Activated CD4-positive, CD25-positive, alpha-beta regulatory T cell treated with anti-CD3 and anti-CD28 coated beads, Interleukin-2, amount 50 U/mL, for 16 hours (primary cell): ENCODE data around the gene KIF3A.
"Not testable (repeated sequence)": the region's sequence is repeated elsewhere in the genome, so short reads cannot be mapped to it uniquely, and the experiment has no call there.

Source experiments
- DNase-seq: peaks from one replicate; pipeline ENCODE4 v3.0.0-alpha.2; 2020; ENCODE audit warnings: low read depth, low spot score

Gene KIF3A

DNA sequence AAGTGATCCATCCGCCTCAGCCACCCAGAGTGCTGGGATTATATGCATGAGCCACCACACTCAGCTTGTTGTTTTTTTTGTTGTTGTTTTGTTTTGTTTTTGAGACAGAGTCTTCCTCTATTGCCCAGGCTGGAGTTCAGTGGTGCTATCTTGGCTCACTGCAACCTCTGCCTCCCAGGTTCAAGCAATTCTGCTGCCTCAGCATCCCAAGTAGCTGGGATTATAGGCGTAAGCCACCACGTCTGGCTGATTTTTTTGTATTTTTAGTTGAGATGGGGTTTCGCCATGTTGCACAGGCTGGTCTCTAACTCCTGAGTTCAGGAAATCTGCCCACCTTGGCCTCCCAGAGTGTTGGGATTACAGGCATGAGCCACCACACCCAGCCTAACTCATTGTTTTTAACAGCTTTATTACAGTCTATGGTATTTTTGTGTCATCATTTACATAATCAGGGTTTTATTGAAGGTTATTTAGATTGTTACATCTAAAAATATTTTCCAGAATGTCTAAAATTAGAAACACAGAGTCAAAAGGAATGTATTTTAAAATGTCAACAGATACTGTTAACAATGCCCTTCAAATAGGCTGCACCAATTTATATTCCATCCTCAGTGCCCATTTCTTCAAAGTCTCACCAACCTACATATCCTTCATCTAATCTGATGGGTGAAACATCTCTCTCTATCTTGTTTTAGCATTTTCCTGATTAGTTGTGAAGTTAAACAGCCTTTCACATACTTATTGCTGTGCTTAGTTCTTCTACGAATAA, 18.6 kb downstream of the KIF3A start:
- no peak for DNase-seq

DNA sequence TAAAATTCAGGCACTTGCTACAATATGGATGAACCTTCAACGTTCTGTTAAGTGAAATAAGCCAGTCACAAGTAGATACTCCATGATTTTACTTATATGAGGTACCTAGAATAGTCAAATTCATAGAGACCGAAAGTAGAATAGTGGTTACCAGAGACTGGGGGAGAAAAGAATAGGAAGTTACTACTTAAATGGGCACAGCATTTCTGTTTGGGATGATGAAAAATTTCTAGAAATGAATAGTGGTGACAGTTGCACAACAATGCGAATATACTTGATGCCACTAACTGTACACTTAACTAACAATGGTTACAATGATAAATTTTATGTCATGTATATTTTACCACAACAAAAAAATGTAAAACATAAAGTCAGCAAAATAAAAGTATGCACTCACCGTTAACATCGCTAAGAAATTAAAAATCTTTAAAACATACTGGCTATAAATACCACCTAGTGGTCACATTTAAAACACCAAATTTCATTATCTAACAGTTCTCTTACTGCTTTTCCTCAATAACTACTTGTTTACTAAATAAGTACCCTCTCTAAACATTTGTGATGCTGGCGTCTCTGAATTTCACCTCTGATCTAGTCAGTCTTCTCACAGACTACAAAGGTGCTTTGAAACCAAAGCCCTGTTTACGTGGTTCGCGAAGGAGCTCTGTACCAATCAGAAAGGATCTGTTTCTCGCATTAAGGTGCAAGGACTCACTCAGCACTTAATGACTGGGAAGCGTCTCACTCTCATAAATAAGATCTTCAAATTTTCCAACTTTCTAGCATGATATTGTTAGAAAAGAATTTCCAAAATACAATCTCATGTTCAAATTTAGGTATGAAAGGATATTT, 22.7 kb downstream of the KIF3A start:
- no peak for DNase-seq

DNA sequence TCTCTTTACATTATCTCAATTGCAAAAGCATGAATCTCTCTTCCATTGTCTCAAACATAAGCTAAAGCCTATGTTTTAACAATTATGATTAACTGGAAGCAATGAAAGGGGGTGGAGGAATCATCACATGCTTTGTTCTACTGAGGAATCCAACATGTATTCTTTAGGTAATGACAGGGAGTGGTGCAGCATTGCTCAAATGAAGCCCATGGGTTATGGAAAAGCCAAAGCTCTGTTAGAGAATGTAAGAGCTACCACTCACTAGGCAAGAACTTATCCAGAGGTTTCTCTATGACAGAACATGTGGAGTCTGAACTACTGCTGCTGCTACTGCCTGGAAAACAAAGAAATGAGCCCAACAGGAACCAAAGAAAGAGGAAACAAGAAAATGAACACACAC, 28.7 kb downstream of the KIF3A start:
- DNase-seq = no peak

DNA sequence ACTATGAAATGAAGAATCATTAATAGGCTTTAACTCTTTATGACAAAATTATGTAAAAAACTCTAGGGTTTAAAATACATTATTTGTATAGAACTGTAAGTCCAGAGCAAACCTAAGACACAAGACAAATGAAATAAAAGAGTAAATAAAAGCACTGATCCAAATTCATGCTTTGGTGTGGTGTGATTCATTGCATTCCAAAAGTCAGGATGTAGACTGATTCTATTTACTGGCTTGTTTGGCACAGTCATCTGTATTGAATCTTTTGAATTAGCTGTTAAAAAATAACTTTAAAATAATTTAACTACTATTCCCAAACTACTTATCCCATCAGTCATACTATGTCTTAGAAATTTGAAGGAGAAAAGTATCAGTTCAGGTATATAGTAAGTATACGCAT, 32.5 kb downstream of the KIF3A start:
- DNase-seq = no peak

DNA sequence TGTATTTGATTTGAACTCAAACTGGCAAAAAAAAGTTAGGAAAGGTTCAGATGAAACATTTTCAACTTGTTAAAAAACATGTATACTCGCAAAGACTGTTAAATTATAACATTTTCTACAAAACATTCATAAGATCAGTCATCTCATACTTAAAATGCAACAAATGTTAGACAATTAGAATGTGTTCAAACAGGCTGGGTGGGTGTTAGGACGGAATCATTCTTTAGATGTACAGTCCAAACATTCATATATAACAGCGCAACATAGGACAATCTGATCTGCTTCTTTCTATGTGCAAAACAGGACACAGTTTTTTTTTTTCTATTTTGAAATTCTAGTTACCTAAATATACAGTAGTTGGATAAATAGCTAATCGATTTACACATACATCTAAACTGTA, 41.4 kb downstream of the KIF3A start:
- no peak for DNase-seq

DNA sequence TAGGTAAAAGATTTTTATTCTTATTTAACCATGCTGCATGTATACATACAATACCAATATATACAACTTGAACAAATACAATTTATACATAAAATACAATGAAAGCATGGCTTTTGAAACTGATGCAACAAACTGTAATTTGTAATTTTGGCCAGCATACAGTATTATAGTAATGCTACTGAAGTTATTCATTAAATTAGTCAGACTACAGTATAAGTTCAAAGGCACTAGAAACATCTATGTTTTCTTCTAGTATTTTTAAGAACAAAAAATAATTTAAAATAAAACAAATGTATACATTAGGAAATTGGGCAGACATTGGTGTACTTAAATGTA, 44.7 kb downstream of the KIF3A start:
- DNase-seq = no peak

DNA sequence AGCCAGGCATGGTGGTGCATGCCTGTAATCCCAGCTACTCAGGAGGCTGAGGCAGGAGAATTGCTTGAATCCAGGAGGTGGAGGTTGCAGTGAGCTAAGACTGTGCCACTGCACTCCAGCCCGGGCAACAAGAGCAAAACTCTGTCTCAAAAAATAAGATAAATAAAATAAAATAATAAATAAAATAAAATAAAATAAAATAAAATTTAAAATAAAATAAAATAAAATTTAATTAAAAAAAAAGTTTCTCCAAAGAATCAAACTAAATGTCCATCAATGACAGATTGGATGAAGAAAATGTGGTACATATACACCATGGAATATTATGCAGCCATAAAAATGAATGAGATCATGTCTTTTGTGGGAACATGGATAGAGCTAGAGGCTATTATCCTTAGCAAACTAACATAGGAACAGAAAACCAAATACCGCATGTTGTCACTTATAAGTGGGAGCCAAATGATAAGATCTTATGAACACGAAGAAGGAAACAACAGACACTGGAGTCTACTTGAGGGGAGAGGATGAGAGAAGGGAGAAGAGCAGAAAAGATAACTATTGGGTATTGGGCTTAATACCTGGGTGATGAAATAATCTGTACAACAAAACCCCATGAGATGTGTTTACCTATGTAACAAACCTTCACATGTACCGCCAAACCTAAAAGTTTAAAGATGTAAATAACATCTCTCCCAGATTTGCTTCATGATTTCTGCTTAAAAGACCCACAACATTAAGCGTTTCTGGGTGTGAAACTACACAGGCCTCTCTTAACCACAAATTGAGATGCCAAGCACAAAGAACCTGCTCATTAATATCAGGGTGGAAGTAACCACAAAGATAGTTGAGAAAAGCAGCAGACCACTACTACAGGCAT, 45.4 kb downstream of the KIF3A start:
- DNase-seq = not testable (repeated sequence)

DNA sequence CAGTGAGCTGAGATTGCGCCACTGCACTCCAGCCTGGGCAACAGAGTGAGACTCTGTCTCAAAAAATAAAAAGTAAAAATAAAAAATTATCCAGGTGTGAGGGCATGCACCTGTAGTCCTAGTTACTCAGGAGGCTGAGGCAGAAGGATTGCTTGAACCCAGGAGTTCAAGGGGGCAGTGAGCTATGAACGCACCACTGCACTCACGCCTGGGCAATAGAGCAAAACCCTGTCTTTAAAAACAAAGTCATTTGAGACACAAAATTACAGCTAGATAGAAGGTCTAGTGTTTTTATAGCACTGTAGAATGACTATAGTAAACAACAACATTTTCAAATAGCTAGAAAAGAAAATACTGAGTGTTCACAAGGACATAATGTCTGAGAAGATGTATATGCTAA, 47.2 kb downstream of the KIF3A start:
- DNase-seq = no peak

DNA sequence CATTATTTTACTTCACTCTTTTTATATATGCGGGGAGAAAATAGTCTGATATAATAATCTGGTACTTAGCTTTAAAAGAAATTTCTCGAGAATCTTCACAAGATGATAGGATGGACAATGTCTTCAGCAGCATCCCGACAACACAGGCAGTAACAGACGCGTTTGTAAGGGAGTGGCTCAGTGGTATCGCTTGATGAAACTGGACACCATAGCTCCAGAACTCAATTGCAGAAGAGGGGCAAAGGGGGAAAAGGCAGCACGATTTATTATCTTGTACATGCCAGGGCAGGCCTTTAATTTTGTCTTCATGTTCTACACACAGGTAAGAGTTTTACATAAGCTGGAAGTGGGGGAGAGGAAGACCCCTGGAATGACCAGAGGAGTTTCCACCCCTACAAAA, 47.8 kb downstream of the KIF3A start:
- no peak for DNase-seq

DNA sequence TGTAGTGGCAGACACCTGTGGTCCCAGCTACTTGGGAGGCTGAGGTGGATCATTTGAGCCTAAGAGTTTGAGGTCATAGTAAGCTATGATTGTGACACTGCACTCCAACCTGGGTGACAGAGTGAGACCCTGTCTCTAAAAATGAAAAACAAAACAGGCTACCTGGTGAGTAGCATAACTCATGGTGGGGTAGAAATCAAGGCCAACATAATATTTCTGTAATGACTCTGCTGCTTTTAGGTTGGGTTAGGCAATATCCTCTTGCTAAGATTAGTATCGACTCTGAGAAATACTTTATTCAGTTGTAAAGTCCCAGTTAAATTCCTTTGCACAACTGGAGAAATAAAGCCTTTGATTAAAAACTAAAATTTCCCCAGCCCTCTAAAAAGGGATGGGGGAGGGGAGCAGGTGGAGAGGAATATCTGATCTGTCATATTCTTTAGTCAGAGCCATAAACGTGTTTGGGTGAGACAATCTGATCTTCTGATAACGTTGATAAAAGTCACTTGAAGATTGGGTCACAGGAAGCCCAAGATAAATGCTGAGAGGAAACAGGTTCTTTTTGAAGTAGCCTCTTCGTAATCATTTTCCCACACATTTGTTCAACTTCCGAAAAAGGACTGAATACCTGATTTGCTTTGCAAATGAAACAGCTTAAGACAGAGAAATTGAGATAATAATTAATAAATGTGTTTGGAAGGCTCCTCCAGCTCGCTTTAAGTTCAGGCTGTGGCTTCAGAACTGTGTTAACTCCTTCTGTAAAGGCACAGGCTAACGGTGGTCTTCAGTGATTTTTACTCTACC, 48.6 kb downstream of the KIF3A start:
- DNase-seq = no peak

DNA sequence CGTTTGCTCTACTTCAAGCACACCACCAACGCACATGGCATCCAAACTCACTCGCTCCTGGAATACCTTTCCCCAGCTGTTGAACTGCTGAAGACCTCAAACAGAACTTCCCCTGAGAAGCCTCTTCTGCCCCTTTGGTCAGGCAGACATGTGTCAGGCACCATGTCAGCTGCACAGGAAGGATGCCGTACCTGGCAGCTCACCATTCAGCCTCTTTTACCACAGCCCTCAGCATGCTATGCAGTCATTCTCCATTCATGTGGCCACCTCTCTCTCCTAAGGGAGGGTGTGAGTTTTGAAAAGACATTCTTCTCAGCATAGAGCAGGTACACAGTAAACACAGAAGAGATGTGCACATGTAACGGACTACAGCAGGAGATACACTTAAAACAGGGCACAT, 49.4 kb downstream of the KIF3A start:
- DNase-seq = no peak

DNA sequence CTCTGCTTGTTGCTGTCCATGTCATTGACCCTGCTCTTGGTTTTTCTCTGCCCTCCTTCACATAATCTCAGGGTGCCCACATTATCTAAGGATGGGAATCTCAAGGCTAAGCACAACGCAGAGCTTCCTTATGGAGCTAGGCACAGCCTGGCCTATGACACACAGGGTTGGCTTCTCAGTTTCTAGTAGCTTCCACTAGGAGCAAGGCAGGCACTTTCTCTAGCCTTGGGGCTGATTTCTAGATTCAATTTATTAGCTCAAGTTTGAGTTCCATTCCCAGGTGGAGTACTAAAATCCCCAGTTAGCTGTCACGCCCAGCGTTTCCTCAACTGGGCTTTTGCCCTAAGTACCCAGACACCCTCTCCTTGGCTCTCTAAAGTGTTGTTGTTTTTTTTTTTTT, 51.2 kb downstream of the KIF3A start:
- no peak for DNase-seq

DNA sequence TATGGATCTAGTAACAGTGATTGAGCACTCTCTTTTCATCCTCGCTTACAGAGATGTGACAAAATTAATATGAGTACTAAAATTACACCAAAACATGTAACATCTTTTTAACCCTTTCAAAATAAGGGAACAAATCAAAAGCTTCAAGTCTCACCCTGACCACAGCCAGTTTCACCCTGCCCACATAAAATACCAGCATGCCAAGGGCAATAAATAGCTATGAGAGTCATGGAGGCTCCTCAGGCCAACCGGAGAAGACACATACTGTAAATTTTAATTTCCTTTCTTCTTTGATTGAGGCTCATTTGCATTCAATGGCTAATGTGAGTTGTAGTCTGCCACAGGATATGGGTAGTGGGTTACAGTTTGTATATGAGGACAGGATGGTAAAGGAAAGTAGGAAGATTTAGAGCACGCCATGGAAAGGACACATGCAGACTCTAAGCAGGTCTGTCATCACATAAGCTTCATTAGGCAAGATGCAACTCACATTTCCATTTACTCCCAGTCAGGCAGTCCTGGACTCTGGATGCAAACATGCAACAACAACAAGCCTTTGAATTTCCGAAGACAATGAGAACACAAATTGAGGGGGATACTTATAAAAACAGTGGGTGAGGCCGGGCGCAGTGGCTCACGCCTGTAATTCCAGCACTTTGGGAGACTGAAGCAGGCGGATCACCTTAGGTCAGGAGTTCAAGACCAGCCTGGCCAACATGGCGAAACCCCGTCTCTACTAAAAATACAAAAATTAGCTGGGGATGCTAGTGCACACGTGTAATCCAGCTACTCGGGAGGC, 52.2 kb downstream of the KIF3A start:
- no peak for DNase-seq

DNA sequence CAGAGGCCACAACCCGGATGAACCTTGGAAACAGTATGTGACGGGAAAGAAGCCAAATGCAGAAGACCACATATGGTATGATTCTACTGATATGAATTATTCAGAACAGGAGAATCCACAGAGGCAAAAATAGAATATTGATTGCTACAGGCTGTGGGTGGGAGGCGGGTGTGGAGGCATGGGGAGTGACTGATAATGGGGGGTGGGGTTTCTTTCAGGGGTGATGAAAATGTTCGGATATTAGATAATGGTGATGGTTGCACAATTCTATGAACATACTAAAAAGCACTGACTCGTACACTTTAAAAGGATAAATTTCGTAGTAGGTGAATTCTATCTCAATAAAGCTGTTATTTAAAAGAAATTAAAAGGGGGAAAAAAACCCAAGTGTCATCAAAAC, 52.9 kb downstream of the KIF3A start:
- no peak for DNase-seq

DNA sequence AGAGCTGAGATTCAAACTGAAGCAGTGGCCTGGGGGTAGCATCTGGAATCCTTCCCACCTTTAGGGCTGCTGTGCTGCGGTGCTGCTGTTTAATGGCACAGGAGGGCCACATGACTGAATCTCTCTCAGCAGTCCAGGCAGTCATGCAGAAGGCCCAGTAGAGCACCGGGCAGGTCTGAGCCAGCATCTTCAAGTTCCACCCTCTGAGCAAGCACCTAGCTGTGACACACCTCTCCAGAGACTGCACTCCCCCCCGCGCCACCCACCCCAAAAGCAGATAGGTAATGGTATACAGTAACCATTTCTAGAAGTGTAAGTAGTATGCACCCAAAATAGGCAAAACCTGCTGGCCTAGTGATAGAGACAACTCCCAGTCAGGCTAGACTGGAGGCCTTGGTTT, 55.4 kb downstream of the KIF3A start:
- no peak for DNase-seq

DNA sequence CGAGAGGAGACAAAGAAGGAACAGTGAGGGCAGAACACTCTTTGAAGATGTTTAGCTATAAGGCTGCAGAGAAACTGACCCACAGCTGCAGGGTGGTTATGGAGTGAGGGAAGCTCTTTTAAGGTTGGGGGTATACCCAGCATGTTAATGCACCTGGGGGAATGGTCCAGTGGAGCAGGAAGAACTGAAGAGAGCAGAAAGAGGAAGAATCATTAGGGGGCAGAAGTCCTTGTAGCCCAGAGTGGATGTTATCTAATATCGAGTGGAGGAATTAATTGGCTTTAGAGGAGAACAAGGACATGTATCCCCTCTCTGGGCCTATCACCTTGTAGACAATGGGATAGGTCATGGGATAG, 55.9 kb downstream of the KIF3A start:
- no peak for DNase-seq

DNA sequence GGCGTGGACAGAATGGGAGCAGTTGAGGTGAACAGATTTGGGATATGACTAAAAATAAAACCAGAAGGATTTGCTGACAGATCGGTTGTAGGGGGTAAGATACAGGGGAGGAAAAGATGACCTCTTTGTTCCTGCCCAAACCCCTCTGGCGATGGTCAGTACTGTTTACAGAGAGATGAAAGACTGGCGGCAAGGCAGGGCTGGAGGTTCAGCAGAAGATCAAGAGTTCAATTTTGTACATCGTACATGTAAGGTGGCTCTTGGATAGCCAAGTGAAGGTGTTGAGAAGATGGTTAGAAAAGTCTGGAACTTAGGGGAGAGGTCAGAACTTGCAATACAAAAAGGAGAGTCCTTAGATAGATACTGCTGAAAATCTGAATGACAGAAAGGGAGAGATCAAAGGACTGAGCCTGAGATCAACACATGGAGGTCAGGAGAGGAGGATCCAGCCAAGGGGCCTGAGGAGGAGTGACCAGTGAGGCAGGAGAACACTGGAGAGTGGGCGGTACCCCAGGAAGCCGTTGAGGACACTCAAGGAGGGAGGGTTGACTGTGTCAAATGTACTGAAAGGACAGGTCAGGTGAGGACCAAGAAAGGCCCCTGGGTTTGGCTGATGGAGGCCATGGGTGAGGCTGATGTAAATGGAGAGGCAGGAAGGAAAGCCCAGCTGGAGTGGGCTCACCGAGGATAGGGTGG, 56.4 kb downstream of the KIF3A start:
- no peak for DNase-seq

DNA sequence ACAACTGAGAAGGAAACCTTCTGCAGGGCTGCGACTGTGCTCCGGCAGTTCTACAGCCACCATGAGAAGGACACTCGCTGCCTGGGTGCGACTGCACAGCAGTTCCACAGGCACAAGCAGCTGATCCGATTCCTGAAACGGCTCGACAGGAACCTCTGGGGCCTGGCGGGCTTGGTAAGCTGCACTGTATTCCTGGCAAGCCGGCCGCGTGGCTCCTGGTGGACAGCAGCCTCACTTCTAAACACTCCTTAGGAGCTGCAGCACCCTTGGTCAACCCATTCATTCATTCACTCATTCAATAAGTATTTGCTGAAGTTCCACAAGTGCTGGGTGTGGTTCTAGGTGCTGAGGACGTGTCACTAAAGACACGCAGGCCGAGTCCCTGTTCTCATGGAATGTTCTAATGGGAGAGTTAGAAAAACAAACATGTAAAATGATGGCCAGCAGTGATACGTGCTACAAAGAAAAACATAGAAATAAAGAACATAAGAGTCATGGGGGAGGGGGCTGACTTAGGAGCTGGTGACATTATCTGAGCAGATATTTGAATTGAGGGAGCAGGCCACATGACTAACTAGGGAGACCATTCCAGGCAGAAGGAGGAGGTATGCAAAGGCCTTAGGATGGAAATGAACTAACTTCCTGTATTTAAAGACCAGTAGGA, 57.5 kb downstream of the KIF3A start:
- DNase-seq = no peak

DNA sequence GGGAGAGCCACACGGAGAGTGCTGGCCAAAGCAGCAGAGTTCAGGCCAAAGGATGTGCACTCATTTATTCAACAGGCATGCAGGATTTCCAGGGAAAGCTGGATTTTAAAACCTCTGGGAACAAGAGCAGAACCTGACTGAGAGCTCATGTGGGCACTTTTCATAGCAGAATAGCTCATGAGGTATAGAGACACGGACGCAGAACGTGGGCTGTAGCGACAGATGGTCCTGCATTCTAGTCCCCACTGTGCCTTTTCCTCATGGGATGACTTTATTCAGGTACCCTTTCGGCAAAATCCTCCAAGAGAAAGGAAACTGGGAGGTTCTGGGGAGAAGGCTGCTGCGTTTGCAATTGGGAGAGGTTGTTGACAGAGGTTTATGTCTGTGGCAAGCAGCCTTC, 58.2 kb downstream of the KIF3A start:
- no peak for DNase-seq

DNA sequence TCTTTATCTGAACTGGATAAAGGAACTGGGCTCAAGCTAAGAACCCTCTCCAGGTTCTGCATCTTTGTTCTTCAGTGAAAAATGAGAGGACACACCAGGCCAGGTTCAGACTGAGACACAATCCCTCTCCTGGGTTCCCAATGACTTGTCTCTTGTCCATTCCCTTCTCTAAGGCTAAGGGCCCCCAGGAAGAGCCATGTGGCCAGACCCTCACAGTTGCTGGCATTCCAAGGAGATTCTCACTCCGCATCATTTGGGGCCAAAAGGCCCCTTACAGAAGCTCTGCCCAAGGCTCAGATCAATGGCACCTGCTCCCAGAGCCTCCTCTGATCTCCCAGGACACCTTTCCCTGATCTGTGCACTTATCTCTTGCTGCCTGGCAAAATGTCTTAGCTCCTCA, 58.6 kb downstream of the KIF3A start:
- no peak for DNase-seq
